H1 (cell line): ENCODE data around the gene FBH1. TPM values are rescaled to one million over a fixed set of nuclear protein-coding genes. Genes with fewer than 3 reads are reported as not detected.

ENCODE experiments used
- EZH2 ChIP-seq: fragments of 200-600 bp; sonication (generic); IDR thresholded peaks from 2 replicates; pipeline ENCODE4 v1.7.1; 2012; ENCODE audit warnings: low read depth, mild to moderate bottlenecking, moderate library complexity, low read length, inconsistent platforms; ENCODE audit not compliant: severe bottlenecking
- HDAC2 ChIP-seq, 2 experiments: fragments of 300-600 bp in 1 of 2; sonication (generic) in 1 of 2; IDR thresholded peaks; 2 replicates each; pipeline ENCODE4 v1.6.1; 2011 to 2012; ENCODE audit warnings: low read depth in 2 of 2, low read length in 2 of 2, mild to moderate bottlenecking in 2 of 2, moderate library complexity in 2 of 2, borderline replicate concordance in 1 of 2, inconsistent platforms in 1 of 2
- MAFK ChIP-seq: IDR thresholded peaks from 2 replicates; pipeline ENCODE4 v1.6.1; 2012; ENCODE audit warnings: low read depth, mild to moderate bottlenecking, improper control_type of control experiment, low read length
- SAP30 ChIP-seq: fragments of 300-600 bp; sonication (generic); IDR thresholded peaks from 2 replicates; pipeline ENCODE4 v1.7.1; 2012; ENCODE audit warnings: low read length, moderate library complexity, mild to moderate bottlenecking, inconsistent platforms; ENCODE audit not compliant: insufficient read depth, insufficient replicate concordance
- SIRT6 ChIP-seq: IDR thresholded peaks from one replicate; pipeline ENCODE4 v1.7.1; 2012; ENCODE audit warnings: low read length, inconsistent platforms
- polyA plus RNA-seq, 7 experiments: library from polyadenylated mRNA; depleted of rRNA in 3 of 7; stranded (reverse) in 5 of 7; unstranded in 2 of 7; fragments of >200 nt in 5 of 7; fragments of 200-250 nt in 2 of 7; gene quantifications; 1 replicate in 5 of 7; 2 replicates in 1 of 7; 4 replicates in 1 of 7; pipeline versions ENCODE4 v1.2.1 to v1.2.3, GENCODE V29; 2011 to 2013; ENCODE audit warnings: missing spikeins in 2 of 7, mixed read lengths in 2 of 7
- total RNA-seq: library from RNA; stranded (reverse); fragmentation: NEBNext Ultra II Directional; extraction: Animal tissue kit (Norgen Biotek cat#: 25700); gene quantifications from 2 replicates; pipeline ENCODE4 v1.2.1, GENCODE V29; 2021
- TF ChIP-seq, protein P1 (sequence below): fragments of 300-600 bp; sonication (generic); IDR thresholded peaks from 2 replicates; pipeline ENCODE4 v1.7.1; 2012; ENCODE audit warnings: low read length, moderate library complexity, mild to moderate bottlenecking, inconsistent platforms; ENCODE audit not compliant: insufficient replicate concordance
- TF ChIP-seq, protein P2 (sequence below): IDR thresholded peaks from 2 replicates; pipeline ENCODE4 v1.6.1; 2011; ENCODE audit warnings: low read length, improper control_type of control experiment
- TF ChIP-seq, protein P3 (sequence below): IDR thresholded peaks from 2 replicates; pipeline ENCODE4 v1.6.1; 2012; ENCODE audit warnings: inconsistent platforms

The FBH1 gene
- total and polyA plus RNA-seq, 2 of the 8 experiments (the other 6 are each of a cell fraction or from before 2014, with no cell fraction given) = 31.1 to 51.8 TPM

DNA sequence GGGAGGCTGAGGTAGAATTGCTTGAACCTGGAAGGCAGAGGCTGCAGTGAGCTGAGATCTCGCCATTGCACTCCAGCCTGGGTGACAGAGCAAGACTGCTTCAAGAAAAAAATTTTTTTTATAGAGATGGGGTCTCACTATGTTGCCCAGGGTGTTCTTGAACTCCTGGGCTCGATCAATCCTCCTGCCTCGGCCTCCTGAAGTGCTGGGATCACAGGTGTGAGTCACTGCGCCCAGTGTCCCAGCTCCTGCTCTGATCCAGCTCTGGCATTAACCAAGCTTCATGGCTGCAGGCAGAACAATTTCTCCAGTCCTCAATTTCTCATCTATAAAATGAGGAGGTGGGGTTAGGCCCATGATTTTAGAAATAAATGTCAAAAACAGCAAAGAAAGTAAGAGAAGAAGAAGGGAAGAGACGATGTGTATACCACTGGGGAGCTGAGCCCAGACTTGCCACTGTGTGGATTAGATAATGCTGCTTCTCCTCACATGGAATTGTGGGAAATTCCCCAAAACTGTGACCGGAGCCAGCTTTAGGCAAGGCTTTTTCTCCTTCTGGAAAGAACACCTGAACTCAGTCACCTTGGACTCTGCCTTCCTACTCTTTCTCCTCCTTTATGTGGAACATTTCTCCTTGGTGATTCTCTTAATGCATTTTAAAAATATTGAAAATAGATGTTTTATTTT lies 61.8 kb downstream of the FBH1 start (continued):
- TF ChIP-seq, protein P1, sequence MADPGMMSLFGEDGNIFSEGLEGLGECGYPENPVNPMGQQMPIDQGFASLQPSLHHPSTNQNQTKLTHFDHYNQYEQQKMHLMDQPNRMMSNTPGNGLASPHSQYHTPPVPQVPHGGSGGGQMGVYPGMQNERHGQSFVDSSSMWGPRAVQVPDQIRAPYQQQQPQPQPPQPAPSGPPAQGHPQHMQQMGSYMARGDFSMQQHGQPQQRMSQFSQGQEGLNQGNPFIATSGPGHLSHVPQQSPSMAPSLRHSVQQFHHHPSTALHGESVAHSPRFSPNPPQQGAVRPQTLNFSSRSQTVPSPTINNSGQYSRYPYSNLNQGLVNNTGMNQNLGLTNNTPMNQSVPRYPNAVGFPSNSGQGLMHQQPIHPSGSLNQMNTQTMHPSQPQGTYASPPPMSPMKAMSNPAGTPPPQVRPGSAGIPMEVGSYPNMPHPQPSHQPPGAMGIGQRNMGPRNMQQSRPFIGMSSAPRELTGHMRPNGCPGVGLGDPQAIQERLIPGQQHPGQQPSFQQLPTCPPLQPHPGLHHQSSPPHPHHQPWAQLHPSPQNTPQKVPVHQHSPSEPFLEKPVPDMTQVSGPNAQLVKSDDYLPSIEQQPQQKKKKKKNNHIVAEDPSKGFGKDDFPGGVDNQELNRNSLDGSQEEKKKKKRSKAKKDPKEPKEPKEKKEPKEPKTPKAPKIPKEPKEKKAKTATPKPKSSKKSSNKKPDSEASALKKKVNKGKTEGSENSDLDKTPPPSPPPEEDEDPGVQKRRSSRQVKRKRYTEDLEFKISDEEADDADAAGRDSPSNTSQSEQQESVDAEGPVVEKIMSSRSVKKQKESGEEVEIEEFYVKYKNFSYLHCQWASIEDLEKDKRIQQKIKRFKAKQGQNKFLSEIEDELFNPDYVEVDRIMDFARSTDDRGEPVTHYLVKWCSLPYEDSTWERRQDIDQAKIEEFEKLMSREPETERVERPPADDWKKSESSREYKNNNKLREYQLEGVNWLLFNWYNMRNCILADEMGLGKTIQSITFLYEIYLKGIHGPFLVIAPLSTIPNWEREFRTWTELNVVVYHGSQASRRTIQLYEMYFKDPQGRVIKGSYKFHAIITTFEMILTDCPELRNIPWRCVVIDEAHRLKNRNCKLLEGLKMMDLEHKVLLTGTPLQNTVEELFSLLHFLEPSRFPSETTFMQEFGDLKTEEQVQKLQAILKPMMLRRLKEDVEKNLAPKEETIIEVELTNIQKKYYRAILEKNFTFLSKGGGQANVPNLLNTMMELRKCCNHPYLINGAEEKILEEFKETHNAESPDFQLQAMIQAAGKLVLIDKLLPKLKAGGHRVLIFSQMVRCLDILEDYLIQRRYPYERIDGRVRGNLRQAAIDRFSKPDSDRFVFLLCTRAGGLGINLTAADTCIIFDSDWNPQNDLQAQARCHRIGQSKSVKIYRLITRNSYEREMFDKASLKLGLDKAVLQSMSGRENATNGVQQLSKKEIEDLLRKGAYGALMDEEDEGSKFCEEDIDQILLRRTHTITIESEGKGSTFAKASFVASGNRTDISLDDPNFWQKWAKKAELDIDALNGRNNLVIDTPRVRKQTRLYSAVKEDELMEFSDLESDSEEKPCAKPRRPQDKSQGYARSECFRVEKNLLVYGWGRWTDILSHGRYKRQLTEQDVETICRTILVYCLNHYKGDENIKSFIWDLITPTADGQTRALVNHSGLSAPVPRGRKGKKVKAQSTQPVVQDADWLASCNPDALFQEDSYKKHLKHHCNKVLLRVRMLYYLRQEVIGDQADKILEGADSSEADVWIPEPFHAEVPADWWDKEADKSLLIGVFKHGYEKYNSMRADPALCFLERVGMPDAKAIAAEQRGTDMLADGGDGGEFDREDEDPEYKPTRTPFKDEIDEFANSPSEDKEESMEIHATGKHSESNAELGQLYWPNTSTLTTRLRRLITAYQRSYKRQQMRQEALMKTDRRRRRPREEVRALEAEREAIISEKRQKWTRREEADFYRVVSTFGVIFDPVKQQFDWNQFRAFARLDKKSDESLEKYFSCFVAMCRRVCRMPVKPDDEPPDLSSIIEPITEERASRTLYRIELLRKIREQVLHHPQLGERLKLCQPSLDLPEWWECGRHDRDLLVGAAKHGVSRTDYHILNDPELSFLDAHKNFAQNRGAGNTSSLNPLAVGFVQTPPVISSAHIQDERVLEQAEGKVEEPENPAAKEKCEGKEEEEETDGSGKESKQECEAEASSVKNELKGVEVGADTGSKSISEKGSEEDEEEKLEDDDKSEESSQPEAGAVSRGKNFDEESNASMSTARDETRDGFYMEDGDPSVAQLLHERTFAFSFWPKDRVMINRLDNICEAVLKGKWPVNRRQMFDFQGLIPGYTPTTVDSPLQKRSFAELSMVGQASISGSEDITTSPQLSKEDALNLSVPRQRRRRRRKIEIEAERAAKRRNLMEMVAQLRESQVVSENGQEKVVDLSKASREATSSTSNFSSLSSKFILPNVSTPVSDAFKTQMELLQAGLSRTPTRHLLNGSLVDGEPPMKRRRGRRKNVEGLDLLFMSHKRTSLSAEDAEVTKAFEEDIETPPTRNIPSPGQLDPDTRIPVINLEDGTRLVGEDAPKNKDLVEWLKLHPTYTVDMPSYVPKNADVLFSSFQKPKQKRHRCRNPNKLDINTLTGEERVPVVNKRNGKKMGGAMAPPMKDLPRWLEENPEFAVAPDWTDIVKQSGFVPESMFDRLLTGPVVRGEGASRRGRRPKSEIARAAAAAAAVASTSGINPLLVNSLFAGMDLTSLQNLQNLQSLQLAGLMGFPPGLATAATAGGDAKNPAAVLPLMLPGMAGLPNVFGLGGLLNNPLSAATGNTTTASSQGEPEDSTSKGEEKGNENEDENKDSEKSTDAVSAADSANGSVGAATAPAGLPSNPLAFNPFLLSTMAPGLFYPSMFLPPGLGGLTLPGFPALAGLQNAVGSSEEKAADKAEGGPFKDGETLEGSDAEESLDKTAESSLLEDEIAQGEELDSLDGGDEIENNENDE = no peak
- TF ChIP-seq, protein P2, sequence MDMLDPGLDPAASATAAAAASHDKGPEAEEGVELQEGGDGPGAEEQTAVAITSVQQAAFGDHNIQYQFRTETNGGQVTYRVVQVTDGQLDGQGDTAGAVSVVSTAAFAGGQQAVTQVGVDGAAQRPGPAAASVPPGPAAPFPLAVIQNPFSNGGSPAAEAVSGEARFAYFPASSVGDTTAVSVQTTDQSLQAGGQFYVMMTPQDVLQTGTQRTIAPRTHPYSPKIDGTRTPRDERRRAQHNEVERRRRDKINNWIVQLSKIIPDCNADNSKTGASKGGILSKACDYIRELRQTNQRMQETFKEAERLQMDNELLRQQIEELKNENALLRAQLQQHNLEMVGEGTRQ = no peak
- no peak for TF ChIP-seq SIRT6
- TF ChIP-seq HDAC2 (IDR thresholded peaks at IDR 0.05; ENCODE audit: borderline replicate concordance in 1 of 2, low read depth in 2 of 2, low read length in 2 of 2) = no peak
- TF ChIP-seq SAP30 = no peak
- TF ChIP-seq, protein P3, sequence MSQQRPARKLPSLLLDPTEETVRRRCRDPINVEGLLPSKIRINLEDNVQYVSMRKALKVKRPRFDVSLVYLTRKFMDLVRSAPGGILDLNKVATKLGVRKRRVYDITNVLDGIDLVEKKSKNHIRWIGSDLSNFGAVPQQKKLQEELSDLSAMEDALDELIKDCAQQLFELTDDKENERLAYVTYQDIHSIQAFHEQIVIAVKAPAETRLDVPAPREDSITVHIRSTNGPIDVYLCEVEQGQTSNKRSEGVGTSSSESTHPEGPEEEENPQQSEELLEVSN = no peak
- TF ChIP-seq MAFK = no peak
- TF ChIP-seq EZH2 = no peak
